ENCODE data around the gene MRPS34.
A peak's percentile ranks its signal among the peaks of the same experiment; 100 is the strongest.

The MRPS34 gene

GRCh38 chr16:1768767-1769401 lies 4.0 kb downstream of the MRPS34 start:
- DNase-seq, result no peak

DNA sequence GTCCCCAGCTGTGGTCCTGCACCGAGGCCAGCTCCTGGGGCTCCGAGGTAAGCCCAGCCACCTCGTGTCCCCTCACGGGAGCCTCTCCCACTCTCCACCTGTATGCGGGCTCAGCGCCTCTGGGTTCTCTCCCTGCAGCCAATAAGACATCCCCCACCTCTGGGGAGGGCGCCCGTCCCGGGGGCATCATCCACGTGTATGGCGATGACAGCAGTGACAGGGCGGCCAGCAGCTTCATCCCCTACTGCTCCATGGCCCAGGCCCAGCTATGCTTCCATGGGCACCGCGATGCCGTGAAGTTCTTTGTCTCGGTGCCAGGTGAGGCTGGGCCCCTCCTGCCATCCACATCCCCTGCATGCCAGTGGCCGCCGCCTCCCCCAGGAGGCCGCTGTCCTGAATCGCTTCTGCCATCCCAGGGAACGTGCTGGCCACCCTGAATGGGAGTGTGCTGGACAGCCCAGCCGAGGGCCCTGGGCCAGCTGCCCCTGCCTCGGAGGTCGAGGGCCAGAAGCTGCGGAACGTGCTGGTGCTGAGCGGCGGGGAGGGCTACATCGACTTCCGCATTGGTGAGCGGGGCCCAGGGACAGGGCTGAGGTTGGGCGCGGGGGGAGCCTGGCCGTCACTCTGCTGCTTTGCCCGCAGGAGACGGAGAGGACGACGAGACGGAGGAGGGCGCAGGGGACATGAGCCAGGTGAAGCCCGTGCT lies 4.7 kb downstream of the MRPS34 start:
- DNase-seq, result no peak

- no peak for DNase-seq
Measured at GRCh38 chr16:1767116-1767994, 5.6 kb downstream of the MRPS34 start.

DNA sequence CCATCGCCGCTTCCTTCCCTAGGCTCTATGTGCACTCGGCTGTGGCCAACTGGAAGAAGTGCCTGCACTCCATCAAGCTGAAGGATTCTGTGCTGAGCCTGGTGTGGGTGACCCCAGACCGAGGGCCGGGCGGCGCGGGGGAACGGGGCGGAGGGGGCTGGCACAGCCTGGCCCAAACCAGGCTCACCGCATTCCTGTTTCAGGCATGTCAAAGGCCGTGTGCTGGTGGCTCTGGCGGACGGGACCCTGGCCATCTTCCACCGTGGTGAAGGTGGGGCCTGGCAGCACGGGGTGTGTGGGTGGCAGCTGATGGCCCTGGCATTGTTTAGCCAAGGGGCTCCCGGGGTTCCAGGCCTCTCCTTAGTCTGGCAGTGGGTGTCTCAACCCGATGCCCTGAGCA lies 6.2 kb downstream of the MRPS34 start:
- DNase-seq, result no peak

DNA sequence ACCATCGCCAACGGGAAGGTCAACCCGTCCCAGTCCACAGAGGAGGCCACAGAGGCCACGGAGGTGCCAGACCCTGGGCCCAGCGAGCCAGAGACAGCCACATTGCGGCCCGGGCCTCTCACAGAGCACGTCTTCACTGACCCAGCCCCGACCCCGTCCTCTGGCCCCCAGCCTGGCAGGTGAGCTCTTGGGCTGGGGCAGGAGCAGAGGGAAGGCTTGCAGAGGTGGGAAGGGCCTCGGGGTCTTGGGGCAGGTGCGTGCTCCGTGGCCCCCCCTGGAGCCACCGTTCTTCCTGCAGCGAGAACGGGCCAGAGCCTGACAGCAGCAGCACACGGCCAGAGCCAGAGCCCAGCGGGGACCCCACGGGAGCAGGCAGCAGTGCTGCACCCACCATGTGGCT lies 6.7 kb downstream of the MRPS34 start:
- DNase-seq, result no peak

- DNase-seq, result no peak
Measured at GRCh38 chr16:1765826-1766225, 7.1 kb downstream of the MRPS34 start.

- DNase-seq, result no peak
Measured at GRCh38 chr16:1764971-1765370, 8.0 kb downstream of the MRPS34 start.

- peak; percentile 73 for DNase-seq
Measured at GRCh38 chr16:1763521-1764511, 9.1 kb downstream of the MRPS34 start.

GRCh38 chr16:1762879-1763520 lies 9.9 kb downstream of the MRPS34 start:
- DNase-seq, result no peak

GRCh38 chr16:1762196-1762878 lies 10.6 kb downstream of the MRPS34 start:
- peak; percentile 78 for DNase-seq

GRCh38 chr16:1761751-1762150 lies 11.2 kb downstream of the MRPS34 start:
- DNase-seq, result no peak

- no peak for DNase-seq
Measured at GRCh38 chr16:1760911-1761310, 12.0 kb downstream of the MRPS34 start.

- DNase-seq, result no peak
Measured at GRCh38 chr16:1759511-1759910, 13.4 kb downstream of the MRPS34 start.

DNA sequence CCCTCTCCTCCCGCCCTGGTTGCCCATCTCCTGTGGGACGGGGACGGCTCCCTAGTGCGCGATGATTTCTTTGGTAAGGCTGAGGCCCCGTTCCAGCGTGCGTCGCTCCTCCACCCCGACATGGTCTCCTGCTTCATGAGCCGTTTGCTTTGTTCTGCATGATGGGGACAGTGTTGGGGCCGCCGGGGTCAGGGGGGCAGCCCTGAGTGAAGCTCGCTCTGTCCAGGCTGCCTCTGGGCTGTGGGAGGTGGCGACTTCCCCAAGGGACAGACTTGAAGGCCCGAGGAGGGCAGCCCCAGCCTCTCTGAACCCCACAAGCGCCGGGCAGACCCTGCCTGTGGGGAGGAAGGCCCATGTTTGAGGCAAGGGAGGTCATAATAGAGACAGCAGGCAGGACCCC lies 14.0 kb downstream of the MRPS34 start:
- DNase-seq, result no peak

GRCh38 chr16:1757714-1758461 lies 15.0 kb downstream of the MRPS34 start:
- DNase-seq, result no peak

DNA sequence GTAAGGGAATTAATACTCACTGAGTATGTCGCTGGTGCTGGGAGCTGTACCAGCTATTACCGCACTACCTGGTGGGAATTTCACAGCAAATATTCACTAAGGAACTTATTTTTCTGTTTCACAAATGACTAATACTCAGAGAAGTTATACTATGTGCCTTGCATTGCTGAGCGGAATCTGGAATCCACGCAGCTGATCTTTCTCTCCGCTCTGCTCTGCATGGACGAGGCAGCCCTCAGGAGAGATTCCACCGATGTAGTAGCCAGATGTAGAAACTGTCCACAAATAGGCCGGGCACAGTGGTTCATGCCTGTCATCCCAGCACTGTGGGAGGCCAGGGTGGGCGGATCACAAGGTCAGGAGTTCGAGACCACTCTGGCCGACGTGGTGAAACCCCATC lies 18.7 kb downstream of the MRPS34 start:
- no peak for DNase-seq

GRCh38 chr16:1752853-1753252 lies 20.1 kb downstream of the MRPS34 start:
- no peak for DNase-seq

DNA sequence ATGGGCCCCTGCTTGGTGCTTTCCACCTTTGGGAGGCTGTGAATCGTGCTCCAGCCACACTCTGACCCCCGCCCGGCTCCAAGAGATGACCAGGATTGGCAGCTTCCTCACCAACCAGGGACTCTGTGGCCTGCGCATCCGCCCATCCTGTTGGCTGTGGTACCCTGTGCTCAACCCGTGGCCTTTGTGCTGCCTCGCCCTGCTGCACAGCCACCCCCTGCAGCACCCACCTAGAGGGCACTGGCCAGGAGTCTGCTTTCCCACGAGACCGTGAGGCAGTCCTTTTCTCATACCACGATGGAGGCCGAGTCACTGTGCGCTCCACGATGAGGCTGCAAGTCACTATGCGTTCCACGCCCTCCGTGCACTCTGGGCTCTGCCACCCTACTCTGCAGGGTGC lies 21.0 kb downstream of the MRPS34 start:
- DNase-seq, result no peak

- no peak for DNase-seq
Measured at GRCh38 chr16:1749152-1750117, 23.5 kb downstream of the MRPS34 start.

Data from NCI-H82 (cell line).